ENCODE results near the gene PIP5K1B. TPM values are rescaled to one million over a fixed set of nuclear protein-coding genes. Genes with fewer than 3 reads are reported as not detected.

The PIP5K1B gene
- total RNA-seq, 2 experiments from 2014 or later = 0.73 to 0.77 TPM

DNA sequence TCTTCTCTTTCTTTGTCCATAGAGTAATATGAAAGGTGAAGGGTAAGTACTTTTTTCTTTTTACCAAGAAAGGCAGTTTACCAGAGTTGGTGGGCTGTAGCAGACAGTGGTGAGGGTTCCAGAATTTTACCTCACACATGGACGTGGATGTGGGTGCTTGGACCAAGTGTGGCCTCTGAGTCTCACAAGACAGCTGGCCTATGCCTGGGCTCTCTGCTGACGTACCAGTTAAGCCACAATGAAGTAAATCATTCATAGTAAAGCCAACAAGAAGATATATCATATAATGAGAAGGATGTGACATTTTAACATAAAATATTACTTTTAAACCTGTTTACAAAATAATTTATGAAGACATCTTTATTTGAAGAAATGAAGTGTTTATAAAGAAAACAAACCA lies 202.9 kb downstream of the PIP5K1B start:
- DNase-seq = no peak
- Mint-ChIP-seq H3K4me1 (peaks cover 17% of the 10 kb centered on the region), H3K27ac (no peak overlapping the region), H3K36me3 (ENCODE audit: low read depth) (peaks cover 2% of the 10 kb centered on the region), H3K27me3 (peaks cover 2% of the 10 kb centered on the region), H3K9me3 (peaks cover 5% of the 10 kb centered on the region), H3K4me3 (no peak overlapping the region)
- ChIA-PET CTCF (no interaction called here), POLR2A (no interaction called here)

- no peak overlapping the region for H3K4me3 Mint-ChIP-seq
Measured at GRCh38 chr9:68912561-68912960, 207.5 kb downstream of the PIP5K1B start.

GRCh38 chr9:68913054-68913453 lies 208.0 kb downstream of the PIP5K1B start:
- Mint-ChIP-seq H3K9me3 (peaks cover 2% of the 10 kb centered on the region), H3K27ac (no peak overlapping the region), H3K4me3 (no peak overlapping the region), H3K4me1 (peaks cover 11% of the 10 kb centered on the region), H3K27me3 (peaks cover 2% of the 10 kb centered on the region), H3K36me3 (ENCODE audit: low read depth) (no peaks in the 10 kb centered on the region)
- POLR2A ChIA-PET = no interaction called here
- CTCF ChIA-PET = no interaction called here
- DNase-seq = no peak

More at GRCh38 chr9:68912561-68912960, 207.5 kb downstream of the PIP5K1B start:
- DNase-seq = no peak
- peaks cover 2% of the 10 kb centered on the region for H3K36me3 Mint-ChIP-seq (ENCODE audit: low read depth)
- ChIA-PET POLR2A (no interaction called here), CTCF (no interaction called here)
- peaks cover 9% of the 10 kb centered on the region for H3K4me1 Mint-ChIP-seq
- peaks cover 2% of the 10 kb centered on the region for H3K27me3 Mint-ChIP-seq
- H3K27ac Mint-ChIP-seq = no peak overlapping the region
- H3K9me3 Mint-ChIP-seq = peaks cover 2% of the 10 kb centered on the region

DNA sequence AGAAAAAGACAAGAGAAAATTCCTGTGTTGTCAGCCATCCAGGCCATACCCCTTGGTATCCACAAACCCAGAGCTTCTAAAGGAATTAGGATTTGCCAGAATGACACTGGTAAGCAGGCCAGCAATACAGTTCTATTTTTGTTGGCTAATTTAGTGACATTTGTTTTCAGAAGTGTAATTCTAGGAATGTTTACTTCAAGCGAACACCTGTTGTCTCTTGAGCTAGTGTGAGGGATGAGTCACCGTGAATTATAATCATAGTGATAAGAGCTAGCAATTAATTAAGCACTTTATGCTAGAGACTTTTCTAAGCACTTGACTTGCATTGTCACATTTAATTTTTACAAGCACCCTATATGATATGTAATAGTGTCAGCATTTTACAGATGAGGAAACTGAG lies 209.7 kb downstream of the PIP5K1B start:
- no peaks in the 10 kb centered on the region for H3K36me3 Mint-ChIP-seq (ENCODE audit: low read depth)
- ChIA-PET CTCF (interaction anchor here (1.5 kb wide), 1 partner anchor 20 kb away, joined by 3 read pairs; no protein-coding TSS in a partner anchor), POLR2A (no interaction called here)
- H3K9me3 Mint-ChIP-seq = peaks cover 2% of the 10 kb centered on the region
- H3K4me1 Mint-ChIP-seq = peaks cover 14% of the 10 kb centered on the region
- no peak for DNase-seq
- H3K27ac Mint-ChIP-seq = no peak overlapping the region
- H3K27me3 Mint-ChIP-seq = no peaks in the 10 kb centered on the region
- no peak overlapping the region for H3K4me3 Mint-ChIP-seq

DNA sequence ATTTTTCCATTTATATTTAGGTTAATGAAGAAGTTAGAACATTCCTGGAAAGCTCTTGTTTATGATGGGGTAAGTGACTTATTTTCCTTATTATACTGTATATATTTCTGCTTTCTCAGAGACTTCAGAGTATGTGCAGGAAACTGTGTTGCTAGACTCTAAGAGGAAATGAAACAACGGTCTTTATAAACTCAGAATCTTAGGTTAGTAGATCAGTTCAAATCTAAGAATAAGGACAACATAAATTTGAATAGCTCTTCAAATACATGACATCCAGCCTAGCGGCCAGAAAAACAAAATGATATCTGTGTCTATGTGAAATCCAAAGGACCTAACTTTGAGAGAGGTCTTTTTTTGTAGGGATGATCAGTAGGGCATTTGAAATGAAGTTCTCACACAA lies 214.6 kb downstream of the PIP5K1B start:
- ChIA-PET CTCF (no interaction called here), POLR2A (interaction anchor here (0.6 kb wide), 1 partner anchor 69 kb away, joined by 3 read pairs; no protein-coding TSS in a partner anchor)
- Mint-ChIP-seq H3K36me3 (ENCODE audit: low read depth) (no peaks in the 10 kb centered on the region), H3K9me3 (no peaks in the 10 kb centered on the region), H3K4me1 (peaks cover 20% of the 10 kb centered on the region), H3K27me3 (no peaks in the 10 kb centered on the region), H3K27ac (no peak overlapping the region), H3K4me3 (no peak overlapping the region)
- DNase-seq = no peak

DNA sequence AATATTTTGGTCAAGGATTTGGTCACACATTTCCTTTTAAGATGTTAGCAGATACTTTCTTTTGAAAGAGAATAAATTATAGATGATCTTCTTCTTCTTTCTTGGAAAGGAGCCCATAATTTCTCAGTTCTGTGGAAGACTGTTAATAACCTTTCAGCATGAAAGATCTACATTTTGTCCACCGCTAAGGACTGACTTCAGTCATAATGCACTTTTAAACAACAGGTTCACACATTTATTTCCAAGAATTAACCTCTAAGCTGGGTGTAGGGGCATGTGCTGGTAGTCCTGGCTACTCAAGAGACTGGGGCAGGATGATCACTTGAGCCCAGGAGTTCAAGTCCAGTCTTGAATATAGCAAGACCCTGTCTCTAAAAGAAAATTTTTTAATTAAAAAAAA lies 215.9 kb downstream of the PIP5K1B start:
- H3K4me3 Mint-ChIP-seq = no peak overlapping the region
- H3K36me3 Mint-ChIP-seq (ENCODE audit: low read depth) = no peaks in the 10 kb centered on the region
- CTCF ChIA-PET = interaction anchor here (0.6 kb wide), 2 partner anchors 314 to 1605 kb away, joined by 3 read pairs; no protein-coding TSS in a partner anchor

GRCh38 chr9:68923480-68923879 lies 218.4 kb downstream of the PIP5K1B start:
- no peak for DNase-seq
- no peak overlapping the region for H3K4me3 Mint-ChIP-seq
- no peak overlapping the region for H3K27ac Mint-ChIP-seq
- no peaks in the 10 kb centered on the region for H3K36me3 Mint-ChIP-seq (ENCODE audit: low read depth)
- peaks cover 10% of the 10 kb centered on the region for H3K4me1 Mint-ChIP-seq
- ChIA-PET CTCF (no interaction called here), POLR2A (no interaction called here)
- peaks cover 19% of the 10 kb centered on the region for H3K27me3 Mint-ChIP-seq
- H3K9me3 Mint-ChIP-seq = no peaks in the 10 kb centered on the region

More for the DNA sequence above, 215.9 kb downstream of the PIP5K1B start:
- Mint-ChIP-seq H3K4me1 (peaks cover 12% of the 10 kb centered on the region), H3K27me3 (no peaks in the 10 kb centered on the region), H3K27ac (no peak overlapping the region), H3K9me3 (no peaks in the 10 kb centered on the region)
- no peak for DNase-seq
- POLR2A ChIA-PET = no interaction called here

GRCh38 chr9:68925175-68925574 lies 220.1 kb downstream of the PIP5K1B start:
- Mint-ChIP-seq H3K9me3 (no peaks in the 10 kb centered on the region), H3K4me3 (no peak overlapping the region), H3K27ac (no peak overlapping the region), H3K27me3 (peaks cover 31% of the 10 kb centered on the region), H3K4me1 (peaks cover 2% of the 10 kb centered on the region), H3K36me3 (ENCODE audit: low read depth) (peaks cover 2% of the 10 kb centered on the region)
- no peak for DNase-seq
- ChIA-PET POLR2A (no interaction called here), CTCF (no interaction called here)

DNA sequence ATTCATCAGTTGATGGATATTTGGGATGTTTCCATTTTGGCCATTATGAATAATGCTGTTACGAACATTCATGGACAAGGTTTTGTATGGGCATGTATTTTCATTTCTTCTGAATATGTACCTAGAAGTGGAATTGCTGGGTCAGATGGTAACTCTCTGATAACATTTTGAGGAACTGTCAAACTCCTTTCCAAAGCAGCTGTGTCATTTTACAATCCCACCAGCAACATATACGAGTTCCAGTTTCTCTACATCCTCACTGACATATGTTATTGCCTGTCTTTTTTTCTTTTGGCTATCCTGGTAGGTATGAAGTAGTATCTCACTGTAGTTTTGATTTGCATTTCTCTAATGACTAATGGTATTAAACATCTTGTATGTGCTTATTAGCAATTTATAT lies 222.1 kb downstream of the PIP5K1B start:
- POLR2A ChIA-PET = no interaction called here
- DNase-seq = no peak
- H3K27ac Mint-ChIP-seq = no peak overlapping the region
- no peak overlapping the region for H3K4me3 Mint-ChIP-seq
- H3K9me3 Mint-ChIP-seq = no peaks in the 10 kb centered on the region
- H3K27me3 Mint-ChIP-seq = peaks cover 35% of the 10 kb centered on the region
- peaks cover 2% of the 10 kb centered on the region for H3K36me3 Mint-ChIP-seq (ENCODE audit: low read depth)
- peaks cover 12% of the 10 kb centered on the region for H3K4me1 Mint-ChIP-seq
- CTCF ChIA-PET = no interaction called here

DNA sequence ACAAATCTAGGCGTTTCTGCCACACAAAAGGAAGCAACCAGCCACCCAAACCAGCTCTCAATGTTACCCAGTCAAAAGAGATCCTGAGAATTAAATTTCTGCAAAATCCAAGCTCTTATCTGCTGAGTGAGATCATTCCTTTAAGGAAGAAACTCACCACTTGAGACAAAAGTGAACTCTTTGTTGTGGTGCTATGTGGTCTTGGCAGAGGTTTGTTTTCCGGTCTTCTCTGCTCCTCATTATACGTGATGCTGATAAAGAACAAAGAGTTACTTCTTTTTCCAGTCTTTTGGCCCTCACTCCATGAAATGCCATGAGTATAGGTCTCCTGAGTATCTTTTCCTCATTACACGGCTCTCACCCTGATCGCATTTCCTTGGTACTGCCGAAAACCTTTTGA lies 226.8 kb downstream of the PIP5K1B start:
- no peak overlapping the region for H3K27ac Mint-ChIP-seq
- no peaks in the 10 kb centered on the region for H3K9me3 Mint-ChIP-seq
- DNase-seq = peak; percentile 39
- POLR2A ChIA-PET = no interaction called here
- no peak overlapping the region for H3K4me3 Mint-ChIP-seq
- H3K4me1 Mint-ChIP-seq = peaks cover 20% of the 10 kb centered on the region
- CTCF ChIA-PET = interaction anchor here (1.3 kb wide), 1 partner anchor 104 kb away, joined by 3 read pairs; no protein-coding TSS in a partner anchor
- peaks cover 43% of the 10 kb centered on the region for H3K27me3 Mint-ChIP-seq
- peaks cover 2% of the 10 kb centered on the region for H3K36me3 Mint-ChIP-seq (ENCODE audit: low read depth)

GRCh38 chr9:68932458-68932857 lies 227.4 kb downstream of the PIP5K1B start:
- Mint-ChIP-seq H3K4me1 (peaks cover 20% of the 10 kb centered on the region), H3K27ac (no peak overlapping the region), H3K4me3 (no peak overlapping the region), H3K27me3 (peaks cover 45% of the 10 kb centered on the region), H3K9me3 (no peaks in the 10 kb centered on the region), H3K36me3 (ENCODE audit: low read depth) (peaks cover 2% of the 10 kb centered on the region)
- no peak for DNase-seq
- ChIA-PET POLR2A (no interaction called here), CTCF (no interaction called here)

GRCh38 chr9:68933434-68934328 lies 228.6 kb downstream of the PIP5K1B start:
- Mint-ChIP-seq H3K36me3 (ENCODE audit: low read depth) (peaks cover 2% of the 10 kb centered on the region), H3K9me3 (no peaks in the 10 kb centered on the region), H3K27ac (no peak overlapping the region), H3K4me3 (no peak overlapping the region), H3K27me3 (peaks cover 45% of the 10 kb centered on the region), H3K4me1 (peaks cover 20% of the 10 kb centered on the region)
- DNase-seq = no peak
- POLR2A ChIA-PET = no interaction called here
- CTCF ChIA-PET = no interaction called here

- Mint-ChIP-seq H3K4me3 (no peak overlapping the region), H3K36me3 (ENCODE audit: low read depth) (peaks cover 2% of the 10 kb centered on the region), H3K27ac (no peak overlapping the region), H3K27me3 (peaks cover 42% of the 10 kb centered on the region), H3K4me1 (peaks cover 20% of the 10 kb centered on the region), H3K9me3 (no peaks in the 10 kb centered on the region)
- ChIA-PET CTCF (no interaction called here), POLR2A (no interaction called here)
- no peak for DNase-seq
Measured at GRCh38 chr9:68934329-68934644, 229.2 kb downstream of the PIP5K1B start.

DNA sequence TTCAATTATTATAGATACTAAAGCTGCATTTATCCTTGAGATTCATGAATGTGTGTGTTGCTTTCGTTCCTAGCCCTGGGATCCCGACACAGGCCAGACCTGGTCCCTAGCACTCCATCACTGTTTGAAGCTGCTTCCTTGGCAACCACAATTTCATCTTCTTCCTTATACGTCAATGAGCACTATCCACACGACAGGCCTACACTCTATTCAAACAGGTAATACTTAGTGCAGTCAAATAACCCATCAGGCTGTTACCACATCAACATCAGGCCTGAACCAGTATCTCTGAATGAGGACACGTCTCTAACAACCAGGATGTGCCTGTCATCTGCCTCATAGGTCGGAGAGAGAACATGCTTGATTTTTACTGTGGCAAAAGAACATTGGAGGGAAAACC lies 235.5 kb downstream of the PIP5K1B start:
- H3K9me3 Mint-ChIP-seq = no peaks in the 10 kb centered on the region
- ChIA-PET CTCF (interaction anchor here (1.1 to 1.6 kb wide), 3 partner anchors 9 to 51 kb away, joined by 3 to 4 read pairs (median 3); no protein-coding TSS in a partner anchor), POLR2A (no interaction called here)
- H3K36me3 Mint-ChIP-seq (ENCODE audit: low read depth) = no peaks in the 10 kb centered on the region
- no peaks in the 10 kb centered on the region for H3K4me1 Mint-ChIP-seq
- H3K27me3 Mint-ChIP-seq = peaks cover 26% of the 10 kb centered on the region
- no peak overlapping the region for H3K27ac Mint-ChIP-seq
- no peak overlapping the region for H3K4me3 Mint-ChIP-seq
- no peak for DNase-seq
